ENCODE data around the gene STAMBP.
"Not testable (repeated sequence)": the region's sequence is repeated elsewhere in the genome, so short reads cannot be mapped to it uniquely, and the experiment has no call there.

STAMBP gene

GRCh38 chr2:73828818-73829570 lies at the start of gene STAMBP:
Gene STAMBP (plus strand): TSS chr2:73828961. CDS start chr2:73830857, 1,896 bp downstream.
- Mint-ChIP-seq H3K27ac (peak within 1 kb of the TSS; percentile 96), H3K4me3 (peak within 1 kb of the TSS; percentile 85), H3K27me3 (no peaks in the 10 kb centered on the region), H3K9me3 (peaks cover 4% of the 10 kb centered on the region), H3K36me3 (ENCODE audit: low read depth) (peaks cover 28% of the 10 kb centered on the region), H3K4me1 (ENCODE audit: low read depth) (peaks cover 56% of the 10 kb centered on the region)

- H3K4me1 Mint-ChIP-seq (ENCODE audit: low read depth): peaks cover 29% of the 10 kb centered on the region
- H3K9me3 Mint-ChIP-seq: no peaks in the 10 kb centered on the region
- peak within 1 kb of the TSS; percentile 96 for H3K27ac Mint-ChIP-seq
- H3K27me3 Mint-ChIP-seq: peaks cover 4% of the 10 kb centered on the region
- H3K4me3 Mint-ChIP-seq: peak within 1 kb of the TSS; percentile 98
- H3K36me3 Mint-ChIP-seq (ENCODE audit: low read depth): peaks cover 33% of the 10 kb centered on the region
These were observed 49.1 kb upstream of the STAMBP start, which contains the start of gene DUSP11 for GRCh38 chr2:73779467-73780236. Gene DUSP11 (minus strand): TSS chr2:73780103. CDS start chr2:73779974, 129 bp downstream.

GRCh38 chr2:73780237-73780582 lies 48.6 kb upstream of the STAMBP start:
- Mint-ChIP-seq H3K27me3 (peaks cover 4% of the 10 kb centered on the region), H3K4me3 (peak overlapping the region; percentile 98), H3K4me1 (ENCODE audit: low read depth) (peaks cover 29% of the 10 kb centered on the region), H3K27ac (no peak overlapping the region), H3K9me3 (no peaks in the 10 kb centered on the region), H3K36me3 (ENCODE audit: low read depth) (peaks cover 29% of the 10 kb centered on the region)

- not testable (repeated sequence) for H3K27ac Mint-ChIP-seq; H3K36me3 Mint-ChIP-seq (ENCODE audit: low read depth); H3K9me3 Mint-ChIP-seq; H3K4me3 Mint-ChIP-seq; H3K27me3 Mint-ChIP-seq
- peaks cover 14% of the 10 kb centered on the region for H3K4me1 Mint-ChIP-seq (ENCODE audit: low read depth)
These were observed 45.4 kb upstream of the STAMBP start for GRCh38 chr2:73783402-73783801.

- H3K4me1 Mint-ChIP-seq (ENCODE audit: low read depth); H3K27ac Mint-ChIP-seq; H3K4me3 Mint-ChIP-seq; H3K36me3 Mint-ChIP-seq (ENCODE audit: low read depth); H3K9me3 Mint-ChIP-seq; H3K27me3 Mint-ChIP-seq: not testable (repeated sequence)
These were observed 44.9 kb upstream of the STAMBP start, which contains the start of gene C2orf78 for GRCh38 chr2:73783883-73784282. Gene C2orf78 (plus strand): TSS chr2:73784183. CDS start chr2:73784310, 127 bp downstream.

- Mint-ChIP-seq H3K27ac (no peak overlapping the region), H3K4me3 (no peak overlapping the region), H3K27me3 (peaks cover 8% of the 10 kb centered on the region), H3K9me3 (no peaks in the 10 kb centered on the region), H3K36me3 (ENCODE audit: low read depth) (no peaks in the 10 kb centered on the region), H3K4me1 (ENCODE audit: low read depth) (no peaks in the 10 kb centered on the region)
These were observed 16.9 kb upstream of the STAMBP start for GRCh38 chr2:73811878-73812277.

- H3K36me3 Mint-ChIP-seq (ENCODE audit: low read depth): no peaks in the 10 kb centered on the region
- H3K4me1 Mint-ChIP-seq (ENCODE audit: low read depth): no peaks in the 10 kb centered on the region
- peaks cover 11% of the 10 kb centered on the region for H3K27me3 Mint-ChIP-seq
- no peaks in the 10 kb centered on the region for H3K9me3 Mint-ChIP-seq
- H3K27ac Mint-ChIP-seq: no peak overlapping the region
- no peak overlapping the region for H3K4me3 Mint-ChIP-seq
These were observed 16.1 kb upstream of the STAMBP start for GRCh38 chr2:73812635-73813034.

GRCh38 chr2:73818296-73818695 lies 10.5 kb upstream of the STAMBP start:
- Mint-ChIP-seq H3K27me3 (peaks cover 16% of the 10 kb centered on the region), H3K36me3 (ENCODE audit: low read depth) (no peaks in the 10 kb centered on the region), H3K4me3 (no peak overlapping the region)

GRCh38 chr2:73821227-73821626 lies 7.5 kb upstream of the STAMBP start:
- Mint-ChIP-seq H3K9me3 (no peaks in the 10 kb centered on the region), H3K27me3 (peaks cover 8% of the 10 kb centered on the region), H3K4me1 (ENCODE audit: low read depth) (peaks cover 28% of the 10 kb centered on the region), H3K27ac (peak overlapping the region; percentile 32), H3K4me3 (no peak overlapping the region), H3K36me3 (ENCODE audit: low read depth) (no peaks in the 10 kb centered on the region)

More at GRCh38 chr2:73818296-73818695, 10.5 kb upstream of the STAMBP start:
- Mint-ChIP-seq H3K9me3 (no peaks in the 10 kb centered on the region), H3K27ac (no peak overlapping the region), H3K4me1 (ENCODE audit: low read depth) (peaks cover 28% of the 10 kb centered on the region)

- Mint-ChIP-seq H3K4me1 (ENCODE audit: low read depth) (peaks cover 28% of the 10 kb centered on the region), H3K4me3 (no peak overlapping the region), H3K36me3 (ENCODE audit: low read depth) (no peaks in the 10 kb centered on the region), H3K27me3 (peaks cover 8% of the 10 kb centered on the region), H3K27ac (peak overlapping the region; percentile 32), H3K9me3 (no peaks in the 10 kb centered on the region)
These were observed 7.1 kb upstream of the STAMBP start for GRCh38 chr2:73821669-73822068.

- no peaks in the 10 kb centered on the region for H3K36me3 Mint-ChIP-seq (ENCODE audit: low read depth)
- no peak overlapping the region for H3K4me3 Mint-ChIP-seq
- H3K4me1 Mint-ChIP-seq (ENCODE audit: low read depth): peaks cover 29% of the 10 kb centered on the region
- no peak overlapping the region for H3K27ac Mint-ChIP-seq
- H3K27me3 Mint-ChIP-seq: peaks cover 8% of the 10 kb centered on the region
- H3K9me3 Mint-ChIP-seq: no peaks in the 10 kb centered on the region
These were observed 6.5 kb upstream of the STAMBP start for GRCh38 chr2:73822276-73822675.

GRCh38 chr2:73822991-73823390 lies 5.8 kb upstream of the STAMBP start:
- H3K27ac Mint-ChIP-seq: no peak overlapping the region
- peaks cover 5% of the 10 kb centered on the region for H3K27me3 Mint-ChIP-seq
- H3K36me3 Mint-ChIP-seq (ENCODE audit: low read depth): no peaks in the 10 kb centered on the region
- H3K4me3 Mint-ChIP-seq: no peak overlapping the region
- H3K4me1 Mint-ChIP-seq (ENCODE audit: low read depth): peaks cover 36% of the 10 kb centered on the region
- H3K9me3 Mint-ChIP-seq: no peaks in the 10 kb centered on the region

- Mint-ChIP-seq H3K9me3 (no peaks in the 10 kb centered on the region), H3K27ac (no peak overlapping the region), H3K36me3 (ENCODE audit: low read depth) (no peaks in the 10 kb centered on the region), H3K4me3 (no peak overlapping the region), H3K27me3 (peaks cover 5% of the 10 kb centered on the region), H3K4me1 (ENCODE audit: low read depth) (peaks cover 39% of the 10 kb centered on the region)
These were observed 5.3 kb upstream of the STAMBP start for GRCh38 chr2:73823416-73823815.

GRCh38 chr2:73823916-73824523 lies 4.7 kb upstream of the STAMBP start:
- Mint-ChIP-seq H3K36me3 (ENCODE audit: low read depth) (no peaks in the 10 kb centered on the region), H3K27ac (no peak overlapping the region), H3K27me3 (peaks cover 3% of the 10 kb centered on the region), H3K4me1 (ENCODE audit: low read depth) (peaks cover 43% of the 10 kb centered on the region), H3K9me3 (no peaks in the 10 kb centered on the region), H3K4me3 (no peak overlapping the region)

GRCh38 chr2:73825408-73825807 lies 3.4 kb upstream of the STAMBP start:
- no peaks in the 10 kb centered on the region for H3K27me3 Mint-ChIP-seq
- no peaks in the 10 kb centered on the region for H3K9me3 Mint-ChIP-seq

More at GRCh38 chr2:73825408-73825807, 3.4 kb upstream of the STAMBP start:
- no peaks in the 10 kb centered on the region for H3K36me3 Mint-ChIP-seq (ENCODE audit: low read depth)
- H3K27ac Mint-ChIP-seq: peak overlapping the region; percentile 0
- H3K4me1 Mint-ChIP-seq (ENCODE audit: low read depth): peaks cover 54% of the 10 kb centered on the region
- no peak overlapping the region for H3K4me3 Mint-ChIP-seq

Measured in stimulated activated naive CD8-positive, alpha-beta T cell treated with anti-CD3 and anti-CD28 coated beads, Interleukin-15, Interleukin-2, amounts not matched to agents 100 ng/mL and 50 ng/mL, for 24 hours (primary cell).